ENCODE results near the gene DENND2A. TPM values are rescaled to one million over a fixed set of nuclear protein-coding genes. Genes with fewer than 3 reads are reported as not detected.

Gene DENND2A
- total RNA-seq, 4 donors from 2014 or later = 25.2 to 83.5 (median 46.5) TPM

DNA sequence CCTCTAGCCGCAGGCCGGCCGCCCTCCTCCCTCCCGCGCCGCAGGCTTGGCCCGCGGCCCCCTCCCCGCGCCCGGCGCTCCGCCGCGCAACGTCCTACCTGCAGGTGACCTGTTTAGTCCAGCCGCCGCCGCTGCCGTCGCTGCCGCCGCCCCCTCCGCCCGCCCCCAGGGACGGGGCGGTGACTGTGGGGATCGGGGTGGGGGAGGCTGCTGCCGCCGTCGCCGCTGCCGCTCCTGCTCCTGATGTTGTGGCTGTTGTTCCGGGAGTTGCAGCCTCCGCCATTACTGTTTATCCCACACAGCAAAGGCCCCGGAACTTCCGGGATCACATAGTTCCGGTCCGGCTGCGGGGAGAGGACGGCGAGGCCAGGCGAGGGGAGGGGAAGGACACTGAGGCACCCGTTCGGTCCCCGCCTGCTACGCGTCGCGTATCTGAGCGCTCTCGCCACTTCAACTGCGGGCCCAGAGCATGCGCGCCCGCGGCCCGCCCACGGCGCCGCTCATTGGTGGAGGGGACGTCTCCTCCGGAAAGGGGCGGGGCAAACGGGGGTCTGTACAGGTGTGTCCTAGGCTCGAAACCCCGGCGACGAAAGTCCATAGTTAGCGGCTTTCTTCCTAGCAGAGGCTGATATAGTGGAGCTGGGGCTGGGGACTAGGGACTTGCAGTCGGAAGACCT, 161.4 kb downstream of the DENND2A start, which contains the start of gene MKRN1:
TSS of gene MKRN1 (minus strand) at position 444 of the 677 bp plus-strand sequence. CDS start at position 283, 161 bp downstream.
- H3K4me3 ChIP-seq = peak within 1 kb of the TSS; percentile 81 to 100
- peak; percentile 98 for ATAC-seq
- H3K27me3 ChIP-seq = no peaks in the 10 kb centered on the region
- H3K9me3 ChIP-seq = no peaks in the 10 kb centered on the region
- peaks cover 0 to 41% (median 15%) of the 10 kb centered on the region in 3 donors for H3K4me1 ChIP-seq
- no peaks in the 10 kb centered on the region for H3K36me3 ChIP-seq
- TF ChIP-seq POLR2AphosphoS5 (IDR thresholded peaks at IDR 0.05) (peak; percentile 69), EP300 (IDR thresholded peaks at IDR 0.05) (no peak), POLR2A (IDR thresholded peaks at IDR 0.05) (peak in 1 of 2 donors; percentile 47)
- 0% methylated on average over 15 of the region's 71 CpGs; no CpG with 5 or more reads in 1 of the 2 donors for WGBS, 2 donors (ENCODE audit: low coverage in 1 of 2)
- peak within 1 kb of the TSS; percentile 70 to 95 (median 91) for H3K27ac ChIP-seq

DNA sequence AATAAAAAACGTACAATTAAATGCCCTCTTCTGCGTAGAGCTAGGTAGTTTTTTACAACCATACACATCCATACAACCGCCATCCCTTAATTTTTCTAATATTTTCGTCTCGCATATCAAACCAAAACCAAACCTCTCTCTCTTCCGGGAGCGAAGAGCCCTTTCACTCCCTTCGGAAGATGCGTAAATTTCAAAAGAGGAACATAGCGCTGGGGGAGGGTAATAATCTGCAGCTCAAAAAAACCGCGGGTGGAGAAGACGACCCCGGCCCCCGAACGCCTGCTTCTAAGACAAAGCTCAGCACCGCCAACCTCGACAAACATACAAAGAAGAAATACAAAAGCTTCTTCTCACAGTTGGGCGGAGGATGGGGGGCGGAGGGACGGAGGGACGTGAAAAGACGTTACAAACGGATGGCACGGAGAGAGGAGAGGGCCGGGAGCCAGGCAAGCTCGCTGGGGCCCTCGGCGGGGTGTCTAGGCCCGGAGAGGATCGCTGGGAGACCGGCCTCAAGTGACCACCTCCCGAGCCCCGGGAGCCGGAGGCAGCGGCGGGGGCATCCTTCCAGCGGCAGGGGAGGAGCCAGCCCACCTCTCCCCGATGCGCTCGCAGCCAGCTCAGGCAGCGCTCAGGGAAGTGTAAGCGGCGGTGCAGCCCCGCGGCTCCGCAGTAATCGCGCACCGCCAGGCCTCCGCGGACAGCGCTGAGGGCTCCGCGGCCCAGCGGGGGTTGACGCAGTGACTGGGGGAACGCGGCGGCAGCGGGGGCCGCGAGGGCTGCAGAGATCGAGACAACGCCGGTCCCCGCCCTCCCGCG, 162.2 kb downstream of the DENND2A start:
- WGBS, 2 donors (ENCODE audit: low coverage in 1 of 2) = 0% methylated on average over 22 to 26 of the region's 69 CpGs
- peak overlapping the region; percentile 70 to 95 (median 91) for H3K27ac ChIP-seq
- ATAC-seq = peak; percentile 39

DNA sequence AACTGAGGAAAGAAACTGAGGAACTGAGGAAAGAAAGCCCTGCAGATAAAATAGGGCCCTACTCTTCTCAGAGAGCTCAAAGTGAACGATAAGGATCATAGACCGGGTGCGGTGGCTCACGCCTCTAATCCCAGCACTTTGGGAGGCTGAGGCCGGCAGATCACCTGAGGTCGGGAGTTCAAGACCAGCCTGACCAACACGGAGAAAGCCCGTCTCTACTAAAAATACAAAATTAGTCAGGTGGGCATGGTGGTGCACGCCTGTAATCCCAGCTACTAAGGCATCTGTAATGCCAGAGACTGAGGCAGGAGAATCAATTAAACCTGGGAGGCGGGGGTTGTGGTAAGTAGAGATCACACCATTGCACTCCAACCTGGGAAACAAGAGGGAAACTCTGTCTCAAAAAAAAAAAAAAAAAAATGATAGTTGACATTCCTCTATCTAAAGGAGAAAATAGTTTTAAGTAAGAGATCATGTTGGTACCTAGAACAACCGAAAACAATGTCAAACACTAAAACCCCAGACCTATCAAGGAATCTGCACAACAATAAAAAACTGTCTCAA, 163.8 kb downstream of the DENND2A start:
- peaks cover 0 to 3% of the 10 kb centered on the region in 2 donors for H3K36me3 ChIP-seq
- H3K4me1 ChIP-seq = peaks cover 0 to 60% (median 15%) of the 10 kb centered on the region in 3 donors
- peak overlapping the region in 1 of 4 donors; percentile 94 for H3K27ac ChIP-seq
- TF ChIP-seq POLR2A (IDR thresholded peaks at IDR 0.05) = no peak
- no peak for TF ChIP-seq EP300 (IDR thresholded peaks at IDR 0.05)
- TF ChIP-seq POLR2AphosphoS5 (IDR thresholded peaks at IDR 0.05) = no peak
- TF ChIP-seq, protein P1, sequence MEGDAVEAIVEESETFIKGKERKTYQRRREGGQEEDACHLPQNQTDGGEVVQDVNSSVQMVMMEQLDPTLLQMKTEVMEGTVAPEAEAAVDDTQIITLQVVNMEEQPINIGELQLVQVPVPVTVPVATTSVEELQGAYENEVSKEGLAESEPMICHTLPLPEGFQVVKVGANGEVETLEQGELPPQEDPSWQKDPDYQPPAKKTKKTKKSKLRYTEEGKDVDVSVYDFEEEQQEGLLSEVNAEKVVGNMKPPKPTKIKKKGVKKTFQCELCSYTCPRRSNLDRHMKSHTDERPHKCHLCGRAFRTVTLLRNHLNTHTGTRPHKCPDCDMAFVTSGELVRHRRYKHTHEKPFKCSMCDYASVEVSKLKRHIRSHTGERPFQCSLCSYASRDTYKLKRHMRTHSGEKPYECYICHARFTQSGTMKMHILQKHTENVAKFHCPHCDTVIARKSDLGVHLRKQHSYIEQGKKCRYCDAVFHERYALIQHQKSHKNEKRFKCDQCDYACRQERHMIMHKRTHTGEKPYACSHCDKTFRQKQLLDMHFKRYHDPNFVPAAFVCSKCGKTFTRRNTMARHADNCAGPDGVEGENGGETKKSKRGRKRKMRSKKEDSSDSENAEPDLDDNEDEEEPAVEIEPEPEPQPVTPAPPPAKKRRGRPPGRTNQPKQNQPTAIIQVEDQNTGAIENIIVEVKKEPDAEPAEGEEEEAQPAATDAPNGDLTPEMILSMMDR (IDR thresholded peaks at IDR 0.05) = no peak
- no peaks in the 10 kb centered on the region for H3K9me3 ChIP-seq
- no peak for ATAC-seq
- no peak overlapping the region for H3K4me3 ChIP-seq
- 63 to 83% methylated on average over 2 to 3 of the region's 11 CpGs for WGBS, 2 donors (ENCODE audit: low coverage in 1 of 2)
- no peaks in the 10 kb centered on the region for H3K27me3 ChIP-seq

More for the DNA sequence above, 162.2 kb downstream of the DENND2A start:
- Histone ChIP-seq H3K9me3 (no peaks in the 10 kb centered on the region), H3K4me1 (peaks cover 0 to 44% (median 15%) of the 10 kb centered on the region in 3 donors), H3K4me3 (peak overlapping the region; percentile 81 to 100), H3K27me3 (no peaks in the 10 kb centered on the region), H3K36me3 (no peaks in the 10 kb centered on the region)
- TF ChIP-seq POLR2AphosphoS5 (IDR thresholded peaks at IDR 0.05) (no peak), EP300 (IDR thresholded peaks at IDR 0.05) (no peak), POLR2A (IDR thresholded peaks at IDR 0.05) (no peak)
- TF ChIP-seq, protein P1 (IDR thresholded peaks at IDR 0.05) = no peak

DNA sequence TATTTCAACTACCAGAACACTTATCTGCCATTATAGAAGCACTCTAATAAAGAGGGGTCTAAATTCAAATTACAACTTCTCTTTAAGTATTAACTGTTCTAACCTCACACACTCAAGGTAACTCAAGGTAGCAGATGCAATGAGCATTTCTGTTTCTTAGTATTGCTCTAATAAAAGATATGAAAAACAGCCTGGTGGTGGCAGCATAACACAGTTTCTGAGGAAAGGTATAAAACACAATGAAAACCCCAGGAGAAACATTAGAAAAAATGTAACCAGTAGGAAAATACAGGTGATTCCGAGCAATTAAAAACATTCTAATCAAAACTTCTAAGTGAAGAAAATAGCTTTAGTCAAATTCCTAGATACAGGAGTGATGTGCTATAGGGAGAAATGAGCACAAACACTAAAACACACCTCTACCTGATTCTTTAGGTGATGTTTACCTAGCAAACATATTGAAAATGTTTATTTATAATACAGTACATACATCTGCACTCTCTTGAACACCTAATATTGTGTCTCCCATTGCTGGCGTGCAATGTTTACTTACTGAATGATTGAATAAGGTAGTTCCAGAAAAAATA, 164.8 kb downstream of the DENND2A start:
- Histone ChIP-seq H3K4me3 (no peak overlapping the region), H3K27ac (no peak overlapping the region)

More for the DNA sequence above, 164.8 kb downstream of the DENND2A start:
- Histone ChIP-seq H3K27me3 (no peaks in the 10 kb centered on the region), H3K36me3 (peaks cover 0 to 13% of the 10 kb centered on the region in 2 donors), H3K9me3 (no peaks in the 10 kb centered on the region), H3K4me1 (peaks cover 0 to 67% (median 15%) of the 10 kb centered on the region in 3 donors)
- no peak for ATAC-seq
- TF ChIP-seq POLR2AphosphoS5 (IDR thresholded peaks at IDR 0.05) = no peak
- TF ChIP-seq POLR2A (IDR thresholded peaks at IDR 0.05) = no peak
- no peak for TF ChIP-seq EP300 (IDR thresholded peaks at IDR 0.05)
- TF ChIP-seq, protein P1 (IDR thresholded peaks at IDR 0.05) = peak in 3 of 4 experiments; percentile 55 to 61 (median 59)
- 24 to 36% methylated on average over 2 of the region's 2 CpGs for WGBS, 2 donors (ENCODE audit: low coverage in 1 of 2)

Small RNAs within 50 kb of the gene (small RNA-seq; reads per million reads assigned to genes)
- gene RF00019 = 0 reads per million in 4 donors
- 0 reads per million in 4 donors for gene RN7SL771P

Other genes with a start within 250 kb of the DENND2A start
- 10 to 100 TPM; 35.2 to 87.2 (median 52.7) TPM for gene SLC37A3, start 242.3 kb downstream of the DENND2A start, total RNA-seq
- not detected for gene RAB19, start 236.8 kb downstream of the DENND2A start, total RNA-seq
- gene MKRN1, start 161.3 kb downstream of the DENND2A start, total RNA-seq = 100 to 1,000 TPM in 1 of 4 donors, 10 to 100 TPM in 3; 66.6 to 122 (median 87.5) TPM
- gene ADCK2, start 32.1 kb upstream of the DENND2A start, total RNA-seq = 10 to 100 TPM; 14.5 to 33.4 (median 22.4) TPM
- gene NDUFB2, start 55.9 kb upstream of the DENND2A start, total RNA-seq = 100 to 1,000 TPM; 187 to 472 (median 345) TPM

Data from gastroesophageal sphincter (tissue), 4 donors.